Renal cortex interstitium (tissue), 11 donors: ENCODE results near the gene PIP4K2A. TPM values are rescaled to one million over a fixed set of nuclear protein-coding genes. Genes with fewer than 3 reads are reported as not detected.

Experiments used
- DNase-seq, 11 donors: peaks; one replicate each; pipeline ENCODE4 v3.0.0-alpha.2; 2013; ENCODE audit warnings: low read depth in 9 of 11, low spot score in 4 of 11; ENCODE audit errors: extremely low read depth in 1 of 11
- polyA plus RNA-seq, 3 donors: library from polyadenylated mRNA; unstranded; fragments of 120-200 nt; gene quantifications; one replicate each; pipeline ENCODE4 v1.2.1, GENCODE V29; 2013; ENCODE audit not compliant: insufficient read length in 3 of 3

PIP4K2A gene
- polyA plus RNA-seq, 3 donors = 22.6 to 29.0 (median 27.2) TPM

DNA sequence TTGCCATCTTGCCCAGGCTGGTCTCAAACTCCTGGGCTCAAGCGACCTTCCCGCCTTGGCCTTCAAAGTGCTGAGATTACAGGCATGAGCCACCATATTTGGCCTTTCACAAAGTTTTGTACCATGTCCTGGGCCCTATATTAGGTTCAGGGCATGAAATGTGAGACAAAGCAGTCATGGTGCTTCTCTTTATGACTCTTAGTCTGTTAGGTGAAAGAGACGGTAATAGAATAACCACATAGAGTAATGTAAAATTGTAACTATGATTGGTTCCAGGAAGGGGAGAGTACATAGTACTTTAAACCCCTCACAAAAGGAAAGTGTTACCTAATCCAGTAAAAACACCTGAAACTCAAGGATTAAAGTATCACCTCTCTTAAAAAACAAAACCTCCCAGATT is 224.4 kb downstream of the PIP4K2A start:
- DNase-seq = no peak

GRCh38 chr10:22489467-22489866 is 224.9 kb downstream of the PIP4K2A start:
- no peak for DNase-seq

GRCh38 chr10:22486431-22486830 is 227.9 kb downstream of the PIP4K2A start:
- no peak for DNase-seq

Other genes with a start within 250 kb of the PIP4K2A start
- 10 to 100 TPM; 10.5 to 14.1 (median 14.0) TPM for gene ARMC3, start 213.5 kb upstream of the PIP4K2A start, polyA plus RNA-seq